ENCODE results near the gene DNASE1L1. TPM values are rescaled to one million over a fixed set of nuclear protein-coding genes. Genes with fewer than 3 reads are reported as not detected.
"Not testable (repeated sequence)": the region's sequence is repeated elsewhere in the genome, so short reads cannot be mapped to it uniquely, and the experiment has no call there.

The DNASE1L1 gene
- polyA plus RNA-seq, 4 donors, result 17.0 to 27.4 (median 21.7) TPM

- DNase-seq, result no peak
- Histone ChIP-seq H3K4me1 (ENCODE audit: control insufficient read depth in 3 of 3, insufficient read depth in 2 of 3, low read depth in 1 of 3, low read length in 2 of 3) (peaks cover 0 to 17% (median 0%) of the 10 kb centered on the region in 3 donors), H3K27me3 (ENCODE audit: control insufficient read depth in 3 of 3, insufficient read depth in 3 of 3, low read length in 3 of 3) (no peaks in the 10 kb centered on the region), H3K4me3 (ENCODE audit: low read depth in 1 of 3, low read length in 3 of 3) (no peak overlapping the region), H3K36me3 (ENCODE audit: control insufficient read depth in 3 of 3, insufficient read depth in 2 of 3, low read depth in 1 of 3, low read length in 3 of 3) (peaks cover 0 to 38% (median 3%) of the 10 kb centered on the region in 3 donors), H3K9me3 (ENCODE audit: control insufficient read depth in 2 of 2, insufficient read depth in 1 of 2, low read depth in 1 of 2, low read length in 1 of 2) (no peaks in the 10 kb centered on the region), H3K27ac (ENCODE audit: low read depth in 1 of 3, low read length in 2 of 3) (no peak overlapping the region)
- WGBS, 3 donors, result 91 to 96% (median 95%) methylated on average over 14 to 16 of the region's 16 CpGs
- FAIRE-seq, result no peak
Measured at GRCh38 chrX:154404625-154405192, 4.3 kb downstream of the DNASE1L1 start.

- WGBS, 3 donors, result 85 to 92% (median 92%) methylated on average over 4 of the region's 4 CpGs
- Histone ChIP-seq H3K4me1 (ENCODE audit: control insufficient read depth in 3 of 3, insufficient read depth in 2 of 3, low read depth in 1 of 3, low read length in 2 of 3) (peaks cover 0 to 11% (median 0%) of the 10 kb centered on the region in 3 donors), H3K27ac (ENCODE audit: low read depth in 1 of 3, low read length in 2 of 3) (no peak overlapping the region), H3K36me3 (ENCODE audit: control insufficient read depth in 3 of 3, insufficient read depth in 2 of 3, low read depth in 1 of 3, low read length in 3 of 3) (peaks cover 0 to 46% (median 3%) of the 10 kb centered on the region in 3 donors), H3K9me3 (ENCODE audit: control insufficient read depth in 2 of 2, insufficient read depth in 1 of 2, low read depth in 1 of 2, low read length in 1 of 2) (no peaks in the 10 kb centered on the region), H3K27me3 (ENCODE audit: control insufficient read depth in 3 of 3, insufficient read depth in 3 of 3, low read length in 3 of 3) (no peaks in the 10 kb centered on the region), H3K4me3 (ENCODE audit: low read depth in 1 of 3, low read length in 3 of 3) (no peak overlapping the region)
- FAIRE-seq (no peak), DNase-seq (no peak)
Measured at GRCh38 chrX:154403858-154404257, 5.2 kb downstream of the DNASE1L1 start.

GRCh38 chrX:154403192-154403591 is 5.9 kb downstream of the DNASE1L1 start:
- DNase-seq (no peak), FAIRE-seq (no peak)
- Histone ChIP-seq H3K27me3 (ENCODE audit: control insufficient read depth in 3 of 3, insufficient read depth in 3 of 3, low read length in 3 of 3) (no peaks in the 10 kb centered on the region), H3K9me3 (ENCODE audit: control insufficient read depth in 2 of 2, insufficient read depth in 1 of 2, low read depth in 1 of 2, low read length in 1 of 2) (no peaks in the 10 kb centered on the region), H3K4me1 (ENCODE audit: control insufficient read depth in 3 of 3, insufficient read depth in 2 of 3, low read depth in 1 of 3, low read length in 2 of 3) (peaks cover 0 to 5% (median 0%) of the 10 kb centered on the region in 3 donors), H3K4me3 (ENCODE audit: low read depth in 1 of 3, low read length in 3 of 3) (no peak overlapping the region), H3K36me3 (ENCODE audit: control insufficient read depth in 3 of 3, insufficient read depth in 2 of 3, low read depth in 1 of 3, low read length in 3 of 3) (peaks cover 0 to 46% (median 3%) of the 10 kb centered on the region in 3 donors), H3K27ac (ENCODE audit: low read depth in 1 of 3, low read length in 2 of 3) (no peak overlapping the region)
- 88 to 92% (median 91%) methylated on average over 10 of the region's 10 CpGs for WGBS, 3 donors

- no peak overlapping the region for H3K27ac ChIP-seq (ENCODE audit: low read depth in 1 of 3, low read length in 2 of 3)
- H3K27me3 ChIP-seq (ENCODE audit: control insufficient read depth in 3 of 3, insufficient read depth in 3 of 3, low read length in 3 of 3), result no peaks in the 10 kb centered on the region
- no peaks in the 10 kb centered on the region for H3K9me3 ChIP-seq (ENCODE audit: control insufficient read depth in 2 of 2, insufficient read depth in 1 of 2, low read depth in 1 of 2, low read length in 1 of 2)
- peaks cover 0 to 5% (median 0%) of the 10 kb centered on the region in 3 donors for H3K4me1 ChIP-seq (ENCODE audit: control insufficient read depth in 3 of 3, insufficient read depth in 2 of 3, low read depth in 1 of 3, low read length in 2 of 3)
- no peak for DNase-seq
- H3K36me3 ChIP-seq (ENCODE audit: control insufficient read depth in 3 of 3, insufficient read depth in 2 of 3, low read depth in 1 of 3, low read length in 3 of 3), result peaks cover 0 to 46% (median 3%) of the 10 kb centered on the region in 3 donors
- no peak overlapping the region for H3K4me3 ChIP-seq (ENCODE audit: low read depth in 1 of 3, low read length in 3 of 3)
- no peak for FAIRE-seq
- WGBS, 3 donors, result 77 to 81% (median 79%) methylated on average over 6 to 19 of the region's 19 CpGs
Measured at GRCh38 chrX:154402622-154403127, 6.4 kb downstream of the DNASE1L1 start.

GRCh38 chrX:154401918-154402621 is 7.0 kb downstream of the DNASE1L1 start:
- DNase-seq (no peak), FAIRE-seq (no peak)
- no peak overlapping the region for H3K4me3 ChIP-seq (ENCODE audit: low read depth in 1 of 3, low read length in 3 of 3)
- peak overlapping the region in 2 of 3 donors; percentile 38 to 58 for H3K27ac ChIP-seq (ENCODE audit: low read depth in 1 of 3, low read length in 2 of 3)
- H3K36me3 ChIP-seq (ENCODE audit: control insufficient read depth in 3 of 3, insufficient read depth in 2 of 3, low read depth in 1 of 3, low read length in 3 of 3), result peaks cover 0 to 46% (median 3%) of the 10 kb centered on the region in 3 donors
- H3K4me1 ChIP-seq (ENCODE audit: control insufficient read depth in 3 of 3, insufficient read depth in 2 of 3, low read depth in 1 of 3, low read length in 2 of 3), result peaks cover 0 to 5% (median 0%) of the 10 kb centered on the region in 3 donors
- H3K27me3 ChIP-seq (ENCODE audit: control insufficient read depth in 3 of 3, insufficient read depth in 3 of 3, low read length in 3 of 3), result no peaks in the 10 kb centered on the region
- WGBS, 3 donors, result 41 to 57% (median 47%) methylated on average over 6 of the region's 6 CpGs
- H3K9me3 ChIP-seq (ENCODE audit: control insufficient read depth in 2 of 2, insufficient read depth in 1 of 2, low read depth in 1 of 2, low read length in 1 of 2), result no peaks in the 10 kb centered on the region

- Histone ChIP-seq H3K27me3 (ENCODE audit: control insufficient read depth in 3 of 3, insufficient read depth in 3 of 3, low read length in 3 of 3) (no peaks in the 10 kb centered on the region), H3K27ac (ENCODE audit: low read depth in 1 of 3, low read length in 2 of 3) (peak overlapping the region in 2 of 3 donors; percentile 62 to 66), H3K4me3 (ENCODE audit: low read depth in 1 of 3, low read length in 3 of 3) (no peak overlapping the region), H3K9me3 (ENCODE audit: control insufficient read depth in 2 of 2, insufficient read depth in 1 of 2, low read depth in 1 of 2, low read length in 1 of 2) (no peaks in the 10 kb centered on the region), H3K36me3 (ENCODE audit: control insufficient read depth in 3 of 3, insufficient read depth in 2 of 3, low read depth in 1 of 3, low read length in 3 of 3) (peaks cover 0 to 46% (median 3%) of the 10 kb centered on the region in 3 donors), H3K4me1 (ENCODE audit: control insufficient read depth in 3 of 3, insufficient read depth in 2 of 3, low read depth in 1 of 3, low read length in 2 of 3) (peaks cover 0 to 5% (median 0%) of the 10 kb centered on the region in 3 donors)
- whole genome bisulfite sequencing, 3 donors, result 31 to 52% (median 50%) methylated on average over 4 to 6 of the region's 6 CpGs
- no peak for FAIRE-seq
- peak; percentile 28 to 45 for DNase-seq
Measured at GRCh38 chrX:154401045-154401799, 7.8 kb downstream of the DNASE1L1 start.

- peak overlapping the region in 2 of 3 donors; percentile 99 to 100 for H3K27ac ChIP-seq (ENCODE audit: low read depth in 1 of 3, low read length in 2 of 3)
- not testable (repeated sequence) for DNase-seq; H3K27me3 ChIP-seq (ENCODE audit: control insufficient read depth in 3 of 3, insufficient read depth in 3 of 3, low read length in 3 of 3); H3K9me3 ChIP-seq (ENCODE audit: control insufficient read depth in 2 of 2, insufficient read depth in 1 of 2, low read depth in 1 of 2, low read length in 1 of 2); FAIRE-seq; H3K4me3 ChIP-seq (ENCODE audit: low read depth in 1 of 3, low read length in 3 of 3); H3K4me1 ChIP-seq (ENCODE audit: control insufficient read depth in 3 of 3, insufficient read depth in 2 of 3, low read depth in 1 of 3, low read length in 2 of 3)
- WGBS, 3 donors, result 75 to 83% (median 78%) methylated on average over 4 to 6 of the region's 6 CpGs
- H3K36me3 ChIP-seq (ENCODE audit: control insufficient read depth in 3 of 3, insufficient read depth in 2 of 3, low read depth in 1 of 3, low read length in 3 of 3), result peaks cover 0 to 46% (median 3%) of the 10 kb centered on the region in 3 donors
Measured at GRCh38 chrX:154400369-154400817, 8.7 kb downstream of the DNASE1L1 start.

All from small intestine (tissue), 7 donors.